HEK293T (cell line): ENCODE results near the gene CUBN.

ENCODE experiments used
- CTCF ChIA-PET: fragments of 350-600 bp; formaldehyde crosslinking; extraction: SDS; loops from one replicate; lab custom pipeline; 2021; ENCODE audit warnings: antibody characterized with exemption, inconsistent platforms; lab: Yijun Ruan, JAX
- POLR2A ChIA-PET: fragments of 350-600 bp; formaldehyde crosslinking; extraction: SDS; loops from one replicate; lab custom pipeline; 2020; ENCODE audit warnings: antibody characterized with exemption, inconsistent platforms; lab: Yijun Ruan, JAX
- DNase-seq: peaks from one replicate; pipeline ENCODE4 v3.0.0; 2012; ENCODE audit warnings: mixed read lengths; ENCODE audit errors: extremely low spot score
- ARNT ChIP-seq: fragments of 450-650 bp; IDR thresholded peaks from 2 replicates; pipeline ENCODE4 v1.6.1; 2017; ENCODE audit warnings: mild to moderate bottlenecking
- BHLHE40 ChIP-seq: fragments of 450-650 bp; IDR thresholded peaks from 2 replicates; pipeline ENCODE4 v1.6.1; 2016; ENCODE audit warnings: mild to moderate bottlenecking, moderate library complexity, borderline replicate concordance
- CTBP1 ChIP-seq: fragments of 450-650 bp; IDR thresholded peaks from 2 replicates; pipeline ENCODE4 v1.6.1; 2016; ENCODE audit warnings: borderline replicate concordance
- ELF4 ChIP-seq: fragments of 450-650 bp; IDR thresholded peaks from 2 replicates; pipeline ENCODE4 v1.6.1; 2017; ENCODE audit warnings: antibody characterized with exemption
- FOXA1 ChIP-seq: fragments of 450-650 bp; IDR thresholded peaks from 2 replicates; pipeline ENCODE4 v1.6.1; 2016; ENCODE audit warnings: mild to moderate bottlenecking
- FOXK2 ChIP-seq: fragments of 450-650 bp; IDR thresholded peaks from 2 replicates; pipeline ENCODE4 v1.6.1; 2016; ENCODE audit warnings: mild to moderate bottlenecking
- FOXM1 ChIP-seq: fragments of 450-650 bp; IDR thresholded peaks from 2 replicates; pipeline ENCODE4 v1.6.1; 2017; ENCODE audit warnings: mild to moderate bottlenecking, borderline replicate concordance
- HDGF ChIP-seq: fragments of 450-650 bp; IDR thresholded peaks from 2 replicates; pipeline ENCODE4 v1.6.1; 2017; ENCODE audit warnings: antibody characterized with exemption, borderline replicate concordance
- L3MBTL2 ChIP-seq: fragments of 450-650 bp; conservative IDR thresholded peaks from 2 replicates; pipeline ENCODE4 v1.6.1; 2016; ENCODE audit warnings: mild to moderate bottlenecking
- LEF1 ChIP-seq: fragments of 450-650 bp; IDR thresholded peaks from 2 replicates; pipeline ENCODE4 v1.6.1; 2017; ENCODE audit warnings: mild to moderate bottlenecking, borderline replicate concordance
- NFRKB ChIP-seq: fragments of 450-650 bp; IDR thresholded peaks from 2 replicates; pipeline ENCODE4 v1.6.1; 2016; ENCODE audit warnings: mild to moderate bottlenecking, moderate library complexity
- PKNOX1 ChIP-seq: fragments of 450-650 bp; IDR thresholded peaks from 2 replicates; pipeline ENCODE4 v1.6.1; 2016
- SP1 ChIP-seq: fragments of 450-650 bp; IDR thresholded peaks from 2 replicates; pipeline ENCODE4 v1.6.1; 2017
- SUZ12 ChIP-seq: fragments of 450-650 bp; IDR thresholded peaks from 2 replicates; pipeline ENCODE4 v1.6.1; 2016; ENCODE audit warnings: mild to moderate bottlenecking
- TARDBP ChIP-seq: fragments of 450-650 bp; IDR thresholded peaks from 2 replicates; pipeline ENCODE4 v1.6.1; 2016
- ZNF384 ChIP-seq: fragments of 450-650 bp; IDR thresholded peaks from 2 replicates; pipeline ENCODE4 v1.6.1; 2016

Gene CUBN

GRCh38 chr10:17004801-17005380, 124.7 kb downstream of the CUBN start:
- POLR2A ChIA-PET, result no interaction called here
- CTCF ChIA-PET, result interaction anchor here (0.9 kb wide), 1 partner anchor 208 kb away, joined by 5 read pairs; no protein-coding TSS in a partner anchor
- no peak for DNase-seq
- TF ChIP-seq PKNOX1 (no peak), TARDBP (no peak), SP1 (no peak), CTBP1 (no peak), HDGF (no peak), ARNT (no peak), BHLHE40 (no peak), ZNF384 (no peak), FOXK2 (no peak), SUZ12 (no peak), NFRKB (no peak)

GRCh38 chr10:17003651-17004286, 125.8 kb downstream of the CUBN start:
- ChIA-PET POLR2A (no interaction called here), CTCF (interaction anchor here (0.8 kb wide), 1 partner anchor 223 kb away, joined by 3 read pairs; no protein-coding TSS in a partner anchor)
- no peak for DNase-seq
- TF ChIP-seq ARNT (no peak), HDGF (no peak), LEF1 (no peak), BHLHE40 (no peak), TARDBP (no peak), ZNF384 (no peak), SP1 (no peak), SUZ12 (no peak), L3MBTL2 (no peak), FOXA1 (no peak), PKNOX1 (no peak), CTBP1 (no peak), NFRKB (no peak), FOXK2 (no peak), ELF4 (no peak), FOXM1 (no peak)

- CTCF ChIA-PET, result interaction anchor here (0.8 kb wide), 1 partner anchor 224 kb away, joined by 3 read pairs; no protein-coding TSS in a partner anchor
- DNase-seq, result no peak
- TF ChIP-seq ARNT (no peak), SP1 (no peak), FOXK2 (no peak), SUZ12 (no peak), ELF4 (no peak), LEF1 (no peak), HDGF (no peak), NFRKB (no peak), TARDBP (no peak), FOXM1 (no peak), ZNF384 (no peak), FOXA1 (no peak), PKNOX1 (no peak), BHLHE40 (no peak), CTBP1 (no peak), L3MBTL2 (no peak)
- POLR2A ChIA-PET, result no interaction called here
Observed at GRCh38 chr10:17003151-17003550, 126.5 kb downstream of the CUBN start.

GRCh38 chr10:17001961-17002749, 127.5 kb downstream of the CUBN start:
- ChIA-PET POLR2A (no interaction called here), CTCF (no interaction called here)

More at GRCh38 chr10:17001961-17002749, 127.5 kb downstream of the CUBN start:
- no peak for DNase-seq
- TF ChIP-seq NFRKB, result no peak
- no peak for TF ChIP-seq SUZ12
- TF ChIP-seq BHLHE40, result no peak
- TF ChIP-seq PKNOX1, result no peak
- no peak for TF ChIP-seq FOXM1
- no peak for TF ChIP-seq FOXK2
- TF ChIP-seq ELF4, result no peak
- TF ChIP-seq ARNT, result no peak
- no peak for TF ChIP-seq ZNF384
- TF ChIP-seq CTBP1, result no peak
- TF ChIP-seq FOXA1, result no peak
- no peak for TF ChIP-seq LEF1
- no peak for TF ChIP-seq TARDBP
- no peak for TF ChIP-seq HDGF
- no peak for TF ChIP-seq SP1
- no peak for TF ChIP-seq L3MBTL2
